HUES6 (cell line): ENCODE data around the gene TUBA3D.
"Not testable (repeated sequence)": the region's sequence is repeated elsewhere in the genome, so short reads cannot be mapped to it uniquely, and the experiment has no call there.

Experiments used
- H3K27ac ChIP-seq: 2 replicates; pipeline ENCODE4 v1.7.0; 2013; ENCODE audit warnings: low read depth, mild to moderate bottlenecking, low read length, inconsistent platforms
- H3K27me3 ChIP-seq: 2 replicates; pipeline ENCODE4 v1.6.1; 2013; ENCODE audit warnings: low read length; ENCODE audit not compliant: control insufficient read depth, insufficient read depth
- H3K36me3 ChIP-seq: 2 replicates; pipeline ENCODE4 v1.6.1; 2013; ENCODE audit warnings: low read length; ENCODE audit not compliant: control insufficient read depth, insufficient read depth
- H3K4me1 ChIP-seq: 2 replicates; pipeline ENCODE4 v1.6.1; 2013; ENCODE audit warnings: low read length; ENCODE audit not compliant: control insufficient read depth, insufficient read depth
- H3K4me3 ChIP-seq: 2 replicates; pipeline ENCODE4 v1.5.1; 2013; ENCODE audit warnings: low read depth, low read length
- H3K9ac ChIP-seq: one replicate; pipeline ENCODE4 v1.6.1; 2013; ENCODE audit warnings: mild to moderate bottlenecking, low read length
- H3K9me3 ChIP-seq: 2 replicates; pipeline ENCODE4 v1.6.1; 2013; ENCODE audit warnings: low read depth, low read length; ENCODE audit not compliant: control insufficient read depth, insufficient read depth

The TUBA3D gene

DNA sequence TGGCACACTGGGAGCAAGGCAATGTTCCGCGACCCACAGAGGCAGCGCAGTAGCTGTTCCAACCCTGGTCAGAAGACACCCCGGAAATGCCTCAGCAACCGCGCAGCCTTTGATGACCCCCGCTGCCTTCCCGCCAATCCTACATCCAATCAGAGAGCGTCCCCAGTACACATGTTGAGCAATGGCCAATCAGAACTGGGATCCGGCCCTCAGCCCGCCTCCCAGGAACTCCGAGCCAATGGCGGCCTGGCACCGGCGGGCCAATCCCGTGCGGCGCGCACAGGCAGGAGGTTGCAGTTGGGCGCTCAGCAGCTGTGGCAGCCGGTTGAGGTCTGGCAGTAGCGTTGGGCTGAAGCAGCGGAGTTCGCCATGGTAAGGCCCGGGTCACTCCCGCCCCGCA is at the start of gene TUBA3D:
TUBA3D (plus strand) TSS at position 289 of the 400 bp plus-strand sequence; CDS start at position 370, 81 bp downstream.
- Histone ChIP-seq H3K9me3 (no peaks in the 10 kb centered on the region), H3K27me3 (no peaks in the 10 kb centered on the region), H3K27ac (no peak within 1 kb of the TSS), H3K4me1 (no peaks in the 10 kb centered on the region), H3K9ac (no peak within 1 kb of the TSS), H3K36me3 (no peaks in the 10 kb centered on the region), H3K4me3 (no peak within 1 kb of the TSS)

DNA sequence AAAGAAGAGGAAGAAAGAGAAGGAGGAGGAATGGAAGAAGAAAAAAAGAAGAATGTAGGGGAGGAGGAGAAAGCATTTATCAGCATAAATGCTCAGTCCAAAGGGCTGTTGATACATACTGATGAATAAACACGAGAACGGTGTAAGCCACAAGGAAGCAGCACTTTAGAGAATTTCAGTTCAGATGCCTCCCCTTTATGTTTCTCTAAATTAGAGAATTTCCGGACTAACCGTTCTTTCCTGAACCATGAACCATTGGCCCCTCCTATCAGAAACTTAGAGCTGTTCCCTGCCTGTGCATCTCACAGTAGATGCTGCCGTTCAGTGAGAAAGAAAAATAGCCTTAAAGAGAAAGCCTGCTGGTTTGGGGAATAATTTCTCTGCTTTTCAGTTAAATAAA is 49.2 kb upstream of the TUBA3D start:
- Histone ChIP-seq H3K9ac (no peak overlapping the region), H3K9me3 (peaks cover 2% of the 10 kb centered on the region; the same call in 1 of the 2 replicates), H3K27me3 (peaks cover 34% of the 10 kb centered on the region), H3K36me3 (no peaks in the 10 kb centered on the region), H3K4me3 (no peak overlapping the region), H3K4me1 (peaks cover 11% of the 10 kb centered on the region), H3K27ac (no peak overlapping the region)

DNA sequence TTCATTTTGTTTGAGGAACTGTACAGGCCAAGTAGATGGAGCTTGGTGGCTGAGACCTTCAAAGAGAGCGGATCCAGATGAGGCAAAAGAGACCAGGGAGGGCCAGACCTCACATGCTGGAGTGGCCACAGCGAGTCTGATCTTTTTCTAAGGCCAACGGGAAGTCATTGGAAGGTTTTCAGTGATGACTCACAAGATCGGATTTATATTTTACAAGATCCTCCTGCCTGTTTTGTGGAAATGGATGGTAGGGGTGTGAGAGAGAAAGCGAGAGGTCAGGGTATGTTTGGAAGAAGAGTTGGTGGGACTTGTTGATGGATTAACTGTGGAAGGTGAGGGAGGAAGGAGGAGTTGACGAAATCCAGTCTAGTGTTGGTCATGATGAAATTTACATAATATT is 44.6 kb upstream of the TUBA3D start:
- H3K9ac ChIP-seq: no peak overlapping the region
- H3K27me3 ChIP-seq: peaks cover 9% of the 10 kb centered on the region
- no peak overlapping the region for H3K4me3 ChIP-seq
- no peaks in the 10 kb centered on the region for H3K36me3 ChIP-seq
- H3K9me3 ChIP-seq: no peaks in the 10 kb centered on the region
- no peak overlapping the region for H3K27ac ChIP-seq
- no peaks in the 10 kb centered on the region for H3K4me1 ChIP-seq

DNA sequence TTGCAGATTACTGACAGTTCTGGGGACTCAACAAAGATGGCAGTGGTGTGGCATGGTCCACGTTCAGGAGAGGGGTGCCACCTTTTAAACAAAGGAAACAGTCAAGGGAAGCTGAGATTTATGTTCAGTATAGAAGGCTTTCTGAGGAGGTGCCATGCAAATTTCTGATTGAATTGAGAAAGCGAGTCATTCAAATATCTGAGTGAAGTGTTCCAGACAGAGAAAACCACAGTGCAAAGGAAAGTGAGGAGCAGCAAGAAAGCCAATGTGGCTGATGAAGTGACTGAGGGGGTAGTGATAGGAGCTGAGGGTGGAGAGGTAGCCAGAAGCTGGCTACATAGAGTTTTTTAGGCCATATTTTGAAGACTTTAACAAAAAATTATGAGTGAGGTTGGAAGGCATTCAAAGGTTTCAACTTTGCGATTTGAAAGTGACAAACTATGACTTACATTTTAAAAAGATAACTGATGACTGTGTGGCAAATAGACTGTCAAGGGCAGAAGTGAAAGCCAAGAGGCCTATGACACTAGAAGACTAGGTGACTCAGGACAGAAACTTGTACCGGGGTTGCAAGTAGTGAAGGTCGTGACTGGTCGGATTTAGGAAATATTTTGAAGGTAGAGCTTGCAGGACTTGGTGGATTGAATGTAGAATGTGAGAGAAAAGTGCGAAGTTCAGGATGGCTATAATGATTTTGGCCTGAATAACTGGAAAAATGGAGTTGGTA is 35.0 kb upstream of the TUBA3D start:
- H3K4me3 ChIP-seq, H3K27me3 ChIP-seq, H3K9me3 ChIP-seq, H3K36me3 ChIP-seq, H3K27ac ChIP-seq, H3K4me1 ChIP-seq, H3K9ac ChIP-seq: not testable (repeated sequence)

DNA sequence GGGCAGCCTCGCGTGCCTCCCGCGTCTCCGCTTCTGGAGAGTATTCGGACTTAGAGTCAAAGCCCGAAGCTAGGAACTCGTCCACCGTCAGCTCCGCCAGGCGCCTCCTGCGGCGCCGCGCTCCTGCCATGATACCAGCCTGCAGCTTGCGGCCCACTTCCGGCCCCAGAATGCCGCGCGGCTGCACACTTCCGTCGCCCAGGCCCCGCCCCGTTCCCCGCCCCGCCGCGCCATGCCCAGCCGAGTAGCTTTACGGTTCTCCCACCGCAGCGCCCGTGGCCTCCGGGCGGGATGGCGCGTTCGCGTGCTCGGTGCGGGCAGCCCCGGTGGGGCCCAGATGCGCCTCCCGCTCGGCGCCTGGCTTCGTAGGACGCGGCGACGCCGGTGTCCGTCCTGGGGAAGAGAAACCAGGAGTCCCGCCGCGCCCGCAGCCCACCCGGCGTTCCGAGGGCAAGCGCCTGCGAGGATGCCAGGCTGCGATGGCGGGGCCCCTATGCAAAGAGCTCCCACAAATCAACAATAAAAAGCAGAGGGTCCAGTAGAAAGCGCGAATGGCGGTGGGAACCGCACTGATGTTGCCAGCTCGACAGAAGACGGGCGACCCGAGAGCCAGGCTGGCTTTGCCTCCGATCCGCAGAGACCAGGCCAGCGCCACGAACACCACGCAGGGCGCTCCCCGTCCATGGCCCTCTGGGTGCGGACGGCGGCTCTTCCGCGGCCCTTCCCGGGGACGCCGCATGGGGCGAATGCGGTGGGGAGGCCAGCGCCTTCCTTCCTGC is 31.0 kb upstream of the TUBA3D start:
- H3K4me3 ChIP-seq, H3K27me3 ChIP-seq, H3K9me3 ChIP-seq, H3K36me3 ChIP-seq, H3K27ac ChIP-seq, H3K4me1 ChIP-seq, H3K9ac ChIP-seq: not testable (repeated sequence)

DNA sequence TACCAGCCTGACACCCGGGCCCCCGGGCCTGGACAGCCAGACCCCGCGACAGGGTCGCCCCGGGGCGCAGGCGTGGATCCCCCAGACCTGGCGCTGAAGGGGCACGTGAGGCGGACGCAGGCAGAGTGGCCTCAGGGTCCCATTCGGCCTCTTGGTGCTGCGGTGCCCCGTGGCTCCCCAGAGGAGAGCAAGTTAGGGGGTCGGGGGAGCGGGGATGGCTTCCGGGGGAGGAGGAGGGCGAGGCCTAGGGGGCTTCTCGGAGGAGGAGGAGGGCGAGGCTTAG is 30.5 kb upstream of the TUBA3D start:
- H3K36me3 ChIP-seq, H3K27ac ChIP-seq, H3K4me1 ChIP-seq, H3K4me3 ChIP-seq, H3K9ac ChIP-seq, H3K9me3 ChIP-seq, H3K27me3 ChIP-seq: not testable (repeated sequence)

DNA sequence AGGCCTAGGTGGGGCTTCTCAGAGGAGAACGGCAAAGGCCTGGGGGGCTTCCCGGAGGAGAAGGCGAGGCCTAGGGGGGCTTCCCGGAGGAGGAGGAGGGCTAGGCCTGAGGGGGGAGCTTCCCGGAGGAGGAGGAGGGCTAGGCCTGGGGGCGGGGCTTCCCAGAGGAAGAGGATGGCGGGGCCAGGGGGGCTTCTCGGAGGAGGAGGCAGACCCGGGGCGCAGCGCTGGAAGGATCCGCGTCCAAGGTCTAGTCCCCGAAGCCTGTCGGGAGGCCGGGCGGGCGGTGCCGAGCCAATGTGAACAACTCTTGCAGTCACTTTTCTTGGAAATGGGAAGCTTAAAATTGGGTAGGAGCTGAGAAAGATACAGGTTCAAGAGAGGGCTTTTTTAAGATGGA is 30.0 kb upstream of the TUBA3D start:
- Histone ChIP-seq H3K9ac (no peak overlapping the region), H3K4me3 (no peak overlapping the region), H3K9me3 (no peaks in the 10 kb centered on the region), H3K4me1 (no peaks in the 10 kb centered on the region), H3K27ac (no peak overlapping the region), H3K36me3 (no peaks in the 10 kb centered on the region), H3K27me3 (no peaks in the 10 kb centered on the region)

DNA sequence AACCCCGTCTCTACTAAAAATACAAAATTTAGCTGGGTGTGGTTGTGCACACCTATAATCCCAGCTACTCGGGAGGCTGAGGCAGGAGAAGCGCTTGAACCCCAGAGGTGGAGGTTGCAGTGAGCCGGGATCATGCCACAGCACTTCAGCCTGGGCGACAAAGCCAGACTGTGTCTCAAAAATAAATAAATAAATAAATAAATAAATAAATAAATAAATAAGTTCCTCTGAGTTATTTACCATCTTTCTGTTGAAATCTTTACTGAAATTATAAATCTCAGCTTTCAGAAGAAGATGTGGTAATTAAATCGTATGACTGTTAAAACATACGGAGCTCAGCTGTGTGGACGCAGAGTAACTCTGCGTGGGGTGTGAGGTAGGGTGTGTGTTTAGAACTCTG is 27.9 kb upstream of the TUBA3D start:
- not testable (repeated sequence) for H3K9ac ChIP-seq, H3K36me3 ChIP-seq, H3K9me3 ChIP-seq, H3K27me3 ChIP-seq, H3K27ac ChIP-seq, H3K4me1 ChIP-seq, H3K4me3 ChIP-seq

DNA sequence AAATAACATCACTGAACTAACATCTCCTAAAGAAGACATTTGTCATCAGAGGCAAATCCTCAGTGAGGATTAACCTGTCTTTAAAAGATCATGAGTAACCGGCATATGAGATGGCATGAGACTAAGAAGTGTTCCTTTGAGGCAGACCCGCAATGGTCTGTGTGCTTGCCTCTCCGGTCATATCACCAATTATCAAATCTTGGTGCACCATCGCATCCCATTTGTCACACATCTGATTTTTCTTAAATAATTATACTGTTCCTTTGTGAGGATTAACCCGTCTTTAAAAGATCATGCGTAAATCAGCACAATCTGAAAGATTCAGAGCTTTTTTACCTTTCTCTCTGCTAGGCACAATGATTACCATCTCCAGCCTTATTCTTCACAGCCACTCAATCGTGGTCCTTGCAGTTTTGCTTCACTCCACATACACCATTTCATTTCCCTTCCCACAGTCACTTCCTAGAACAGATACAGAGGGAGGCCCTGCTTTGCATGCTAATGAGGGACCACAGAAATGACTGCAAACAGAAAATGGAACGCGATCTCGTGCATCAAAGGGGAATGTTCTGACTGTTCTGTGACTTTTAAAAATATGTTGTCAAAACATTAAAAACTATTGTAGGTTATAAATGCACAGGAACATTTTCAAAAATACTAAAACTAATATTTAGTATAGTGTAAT is 24.5 kb upstream of the TUBA3D start:
- H3K27me3 ChIP-seq, H3K4me1 ChIP-seq, H3K9me3 ChIP-seq, H3K36me3 ChIP-seq, H3K4me3 ChIP-seq, H3K9ac ChIP-seq, H3K27ac ChIP-seq: not testable (repeated sequence)

DNA sequence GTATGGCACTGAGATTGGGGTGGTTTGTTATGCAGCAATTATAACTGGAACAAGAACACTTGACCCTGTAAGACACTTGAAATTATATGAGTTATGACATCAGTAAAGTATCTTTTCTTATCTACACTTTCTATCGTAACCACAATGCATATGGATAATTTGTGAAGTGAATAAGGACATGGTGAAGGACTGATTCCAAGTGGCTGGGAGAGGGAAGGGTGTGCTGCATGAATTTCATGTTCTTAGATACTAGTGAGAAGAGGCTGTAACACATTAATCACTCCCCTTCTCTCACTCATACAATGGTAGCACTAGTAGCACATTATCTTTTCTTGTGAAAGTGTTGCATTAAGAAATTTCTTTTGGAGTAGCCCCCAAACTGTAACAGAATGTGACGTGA is 21.0 kb upstream of the TUBA3D start:
- H3K36me3 ChIP-seq, H3K4me1 ChIP-seq, H3K9ac ChIP-seq, H3K4me3 ChIP-seq, H3K27ac ChIP-seq, H3K9me3 ChIP-seq, H3K27me3 ChIP-seq: not testable (repeated sequence)

DNA sequence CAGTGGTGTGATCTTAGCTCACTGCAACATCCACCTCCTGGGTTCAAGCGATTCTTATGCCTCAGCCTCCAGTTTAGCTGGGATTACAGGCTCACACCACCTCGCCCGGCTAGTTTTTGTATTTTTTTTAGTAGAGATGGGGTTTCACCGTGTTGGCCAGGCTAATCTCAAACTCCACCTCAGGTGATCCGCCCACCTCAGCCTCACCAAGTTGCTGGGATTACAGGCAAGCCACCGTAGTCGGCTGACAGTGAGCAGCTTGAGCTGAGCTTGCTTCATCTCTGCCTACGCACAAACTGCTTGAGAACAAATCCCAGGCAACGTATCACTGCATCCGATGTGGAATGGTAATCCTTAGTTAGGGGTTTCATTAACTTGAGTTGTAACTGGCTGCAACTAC is 8.2 kb upstream of the TUBA3D start:
- not testable (repeated sequence) for H3K9ac ChIP-seq, H3K27ac ChIP-seq, H3K36me3 ChIP-seq, H3K27me3 ChIP-seq, H3K4me3 ChIP-seq, H3K4me1 ChIP-seq, H3K9me3 ChIP-seq
